PC-9 (cell line): ENCODE measurements around the gene ZCCHC10.
"Not testable (repeated sequence)": the region's sequence is repeated elsewhere in the genome, so short reads cannot be mapped to it uniquely, and the experiment has no call there.

ENCODE experiments used
- EZH2 ChIP-seq: fragments of 200-600 bp; sonication (generic); IDR thresholded peaks from 2 replicates; pipeline ENCODE4 v1.8.0; 2017; ENCODE audit warnings: antibody characterized with exemption, low read depth
- TF ChIP-seq, protein P1 (sequence below): fragments of 200-600 bp; sonication (generic); conservative IDR thresholded peaks from 2 replicates; pipeline ENCODE4 v1.6.1; 2017; ENCODE audit warnings: mixed run types, antibody characterized with exemption, mild to moderate bottlenecking, moderate library complexity

GRCh38 chr5:133008455-133008854 is 17.9 kb downstream of the ZCCHC10 start:
- TF ChIP-seq, protein P1, sequence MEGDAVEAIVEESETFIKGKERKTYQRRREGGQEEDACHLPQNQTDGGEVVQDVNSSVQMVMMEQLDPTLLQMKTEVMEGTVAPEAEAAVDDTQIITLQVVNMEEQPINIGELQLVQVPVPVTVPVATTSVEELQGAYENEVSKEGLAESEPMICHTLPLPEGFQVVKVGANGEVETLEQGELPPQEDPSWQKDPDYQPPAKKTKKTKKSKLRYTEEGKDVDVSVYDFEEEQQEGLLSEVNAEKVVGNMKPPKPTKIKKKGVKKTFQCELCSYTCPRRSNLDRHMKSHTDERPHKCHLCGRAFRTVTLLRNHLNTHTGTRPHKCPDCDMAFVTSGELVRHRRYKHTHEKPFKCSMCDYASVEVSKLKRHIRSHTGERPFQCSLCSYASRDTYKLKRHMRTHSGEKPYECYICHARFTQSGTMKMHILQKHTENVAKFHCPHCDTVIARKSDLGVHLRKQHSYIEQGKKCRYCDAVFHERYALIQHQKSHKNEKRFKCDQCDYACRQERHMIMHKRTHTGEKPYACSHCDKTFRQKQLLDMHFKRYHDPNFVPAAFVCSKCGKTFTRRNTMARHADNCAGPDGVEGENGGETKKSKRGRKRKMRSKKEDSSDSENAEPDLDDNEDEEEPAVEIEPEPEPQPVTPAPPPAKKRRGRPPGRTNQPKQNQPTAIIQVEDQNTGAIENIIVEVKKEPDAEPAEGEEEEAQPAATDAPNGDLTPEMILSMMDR, result not testable (repeated sequence)
- not testable (repeated sequence) for TF ChIP-seq EZH2
